GM18861 (cell line): ENCODE data around the gene OAS3.
"Not testable (repeated sequence)": the region's sequence is repeated elsewhere in the genome, so short reads cannot be mapped to it uniquely, and the experiment has no call there.

Experiments used
- ATAC-seq: cut with Tn5 transposase; IDR thresholded peaks from one replicate; pipeline ENCODE4 v1.9.1; 2021; ENCODE audit not compliant: unreplicated experiment

OAS3 gene

DNA sequence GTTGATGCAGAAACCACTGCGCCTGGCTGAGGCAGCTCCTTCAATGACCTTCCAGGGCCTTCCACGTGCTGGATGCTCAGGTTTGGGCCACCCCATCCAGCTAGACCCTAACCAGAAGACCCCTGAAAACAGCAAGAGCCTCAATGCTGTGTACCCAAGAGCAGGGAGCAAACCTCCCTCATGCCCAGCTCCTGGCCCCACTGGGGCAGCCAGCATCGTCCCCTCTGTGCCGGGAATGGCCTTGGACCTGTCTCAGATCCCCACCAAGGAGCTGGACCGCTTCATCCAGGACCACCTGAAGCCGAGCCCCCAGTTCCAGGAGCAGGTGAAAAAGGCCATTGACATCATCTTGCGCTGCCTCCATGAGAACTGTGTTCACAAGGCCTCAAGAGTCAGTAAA is 10.5 kb downstream of the OAS3 start:
- ATAC-seq = no peak

DNA sequence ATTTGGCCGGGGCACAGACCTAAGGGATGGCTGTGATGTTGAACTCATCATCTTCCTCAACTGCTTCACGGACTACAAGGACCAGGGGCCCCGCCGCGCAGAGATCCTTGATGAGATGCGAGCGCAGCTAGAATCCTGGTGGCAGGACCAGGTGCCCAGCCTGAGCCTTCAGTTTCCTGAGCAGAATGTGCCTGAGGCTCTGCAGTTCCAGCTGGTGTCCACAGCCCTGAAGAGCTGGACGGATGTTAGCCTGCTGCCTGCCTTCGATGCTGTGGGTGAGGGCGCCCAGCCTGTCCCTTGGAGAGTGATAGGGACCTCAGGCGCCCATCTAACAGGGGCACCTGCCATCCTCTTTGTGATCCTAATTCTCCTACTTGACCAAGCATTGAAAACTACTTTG is 12.4 kb downstream of the OAS3 start:
- no peak for ATAC-seq

DNA sequence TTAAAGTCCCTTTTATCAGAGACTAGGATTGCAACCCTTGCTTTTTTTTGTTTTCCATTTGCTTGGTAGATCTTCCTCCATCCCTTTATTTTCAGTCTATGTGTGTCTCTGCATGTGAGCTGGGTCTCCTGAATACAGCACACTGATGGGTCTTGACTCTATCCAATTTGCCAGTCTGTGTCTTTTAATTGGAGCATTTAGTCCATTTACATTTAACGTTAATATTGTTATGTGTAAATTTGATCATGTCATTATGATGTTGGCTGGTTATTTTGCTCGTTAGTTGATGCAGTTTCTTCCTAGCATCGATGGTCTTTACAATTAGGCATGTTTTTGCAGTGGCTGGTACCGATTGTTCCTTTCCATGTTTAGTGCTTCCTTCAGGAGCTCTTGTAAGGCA is 18.9 kb downstream of the OAS3 start:
- ATAC-seq = not testable (repeated sequence)

DNA sequence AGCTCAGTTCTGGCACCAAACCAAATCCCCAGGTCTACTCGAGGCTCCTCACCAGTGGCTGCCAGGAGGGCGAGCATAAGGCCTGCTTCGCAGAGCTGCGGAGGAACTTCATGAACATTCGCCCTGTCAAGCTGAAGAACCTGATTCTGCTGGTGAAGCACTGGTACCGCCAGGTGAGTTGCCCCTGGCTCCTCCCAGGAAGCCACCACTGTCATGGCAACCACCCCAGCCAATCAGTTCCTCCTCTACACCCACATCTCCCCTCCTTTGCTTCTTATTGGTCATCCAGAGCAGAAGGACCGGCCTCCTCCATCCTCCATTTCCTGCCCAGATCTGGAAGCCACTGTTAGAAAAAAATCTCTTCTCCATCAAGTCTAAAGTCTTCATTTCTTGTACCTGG is 22.8 kb downstream of the OAS3 start:
- no peak for ATAC-seq

DNA sequence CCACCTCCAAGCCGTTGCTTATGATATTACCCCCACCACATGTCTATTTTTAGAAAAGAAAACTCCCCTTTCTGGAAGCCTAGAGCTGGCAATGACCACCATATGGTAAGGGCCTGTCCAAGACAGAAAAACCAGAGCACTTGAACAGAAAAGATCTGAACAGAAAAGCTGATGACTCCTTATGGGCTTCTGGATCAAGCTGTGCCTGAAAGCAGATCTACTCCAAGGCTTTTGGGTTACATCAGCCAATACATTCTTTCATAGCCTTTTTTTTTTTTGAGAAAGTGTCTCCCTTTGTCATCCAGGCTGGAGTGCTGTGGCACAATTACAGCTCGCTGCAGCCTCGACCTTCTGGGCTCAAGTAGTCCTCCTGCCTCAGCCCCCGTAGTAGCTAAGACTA is 23.3 kb downstream of the OAS3 start:
- ATAC-seq = no peak

DNA sequence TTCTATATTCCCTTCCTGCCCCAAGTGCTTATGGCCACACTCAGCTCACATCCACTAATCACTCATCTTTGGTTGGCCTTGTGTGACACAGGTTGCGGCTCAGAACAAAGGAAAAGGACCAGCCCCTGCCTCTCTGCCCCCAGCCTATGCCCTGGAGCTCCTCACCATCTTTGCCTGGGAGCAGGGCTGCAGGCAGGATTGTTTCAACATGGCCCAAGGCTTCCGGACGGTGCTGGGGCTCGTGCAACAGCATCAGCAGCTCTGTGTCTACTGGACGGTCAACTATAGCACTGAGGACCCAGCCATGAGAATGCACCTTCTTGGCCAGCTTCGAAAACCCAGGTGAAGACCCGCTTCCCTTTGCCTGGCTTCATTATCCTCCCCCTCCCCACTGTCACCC is 24.3 kb downstream of the OAS3 start:
- no peak for ATAC-seq

DNA sequence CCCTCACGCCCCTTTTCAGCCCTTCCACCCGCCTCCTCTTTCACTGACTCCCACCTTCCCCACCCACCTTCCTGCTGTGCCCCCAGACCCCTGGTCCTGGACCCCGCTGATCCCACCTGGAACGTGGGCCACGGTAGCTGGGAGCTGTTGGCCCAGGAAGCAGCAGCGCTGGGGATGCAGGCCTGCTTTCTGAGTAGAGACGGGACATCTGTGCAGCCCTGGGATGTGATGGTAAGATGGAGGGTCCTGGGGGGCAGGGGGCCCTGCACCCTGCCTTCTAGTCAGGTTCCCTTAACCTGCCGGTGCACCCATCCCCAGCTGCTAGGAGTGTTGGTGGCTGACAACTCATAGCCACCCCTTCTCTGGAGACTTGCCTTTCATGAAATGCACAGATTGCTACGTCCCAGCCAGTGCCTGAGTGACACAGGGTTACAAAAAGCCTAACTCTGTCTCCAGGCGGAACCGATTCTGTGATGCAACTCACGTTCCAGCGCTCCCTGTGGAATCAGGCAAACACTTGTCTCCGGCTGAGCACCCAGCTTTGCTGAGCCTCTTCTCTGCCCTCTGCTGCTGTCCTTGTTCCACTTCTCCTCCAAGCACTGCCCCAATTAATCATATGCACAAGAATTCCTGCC is 25.1 kb downstream of the OAS3 start:
- ATAC-seq = no peak

DNA sequence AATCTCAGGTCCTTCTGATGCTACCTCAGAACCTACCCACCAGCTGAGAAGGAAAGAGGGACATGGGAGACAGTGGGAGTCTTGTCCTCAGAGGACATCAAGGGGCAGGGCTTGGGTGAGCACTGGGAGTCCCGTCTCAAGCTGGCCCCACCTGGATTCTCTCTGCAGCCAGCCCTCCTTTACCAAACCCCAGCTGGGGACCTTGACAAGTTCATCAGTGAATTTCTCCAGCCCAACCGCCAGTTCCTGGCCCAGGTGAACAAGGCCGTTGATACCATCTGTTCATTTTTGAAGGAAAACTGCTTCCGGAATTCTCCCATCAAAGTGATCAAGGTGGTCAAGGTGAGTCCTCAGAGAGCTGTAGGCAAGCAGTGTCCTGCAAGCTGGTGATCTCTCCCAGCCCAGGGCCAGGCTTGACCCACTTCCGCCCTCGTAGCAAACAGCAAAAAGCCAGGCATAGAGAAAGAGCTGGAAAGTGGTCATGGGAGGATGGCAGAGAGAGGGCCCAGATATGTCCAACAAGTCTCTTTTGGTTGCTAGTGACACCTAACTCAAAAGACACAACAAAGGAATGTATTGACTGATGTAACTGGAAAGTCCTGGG is 25.9 kb downstream of the OAS3 start:
- ATAC-seq = no peak

DNA sequence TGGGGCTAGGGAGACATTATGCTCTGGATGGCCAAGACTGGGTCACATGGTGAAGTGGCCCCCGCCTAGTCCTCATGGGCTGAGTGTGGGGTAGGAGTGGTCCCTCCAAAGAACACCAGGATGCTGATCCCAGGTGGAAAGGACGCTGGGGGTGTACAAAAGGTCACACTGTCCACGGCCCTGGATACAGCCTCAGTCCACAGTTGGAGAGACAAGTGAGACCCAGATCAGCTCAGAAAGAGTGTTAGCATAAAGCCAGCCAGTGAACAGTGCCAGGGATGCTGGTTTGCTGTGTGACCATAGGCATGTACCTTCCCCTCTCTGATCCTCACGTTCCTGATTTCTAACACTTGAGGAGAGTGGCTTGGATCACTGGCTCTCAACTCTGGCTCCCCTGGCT is 26.6 kb downstream of the OAS3 start:
- no peak for ATAC-seq

DNA sequence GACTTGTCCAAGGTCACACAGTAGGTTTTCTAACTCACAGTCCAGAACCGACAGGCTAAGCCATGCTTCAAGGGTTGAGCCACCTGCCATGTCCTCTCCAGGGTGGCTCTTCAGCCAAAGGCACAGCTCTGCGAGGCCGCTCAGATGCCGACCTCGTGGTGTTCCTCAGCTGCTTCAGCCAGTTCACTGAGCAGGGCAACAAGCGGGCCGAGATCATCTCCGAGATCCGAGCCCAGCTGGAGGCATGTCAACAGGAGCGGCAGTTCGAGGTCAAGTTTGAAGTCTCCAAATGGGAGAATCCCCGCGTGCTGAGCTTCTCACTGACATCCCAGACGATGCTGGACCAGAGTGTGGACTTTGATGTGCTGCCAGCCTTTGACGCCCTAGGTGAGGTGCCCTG is 27.4 kb downstream of the OAS3 start:
- ATAC-seq = no peak

DNA sequence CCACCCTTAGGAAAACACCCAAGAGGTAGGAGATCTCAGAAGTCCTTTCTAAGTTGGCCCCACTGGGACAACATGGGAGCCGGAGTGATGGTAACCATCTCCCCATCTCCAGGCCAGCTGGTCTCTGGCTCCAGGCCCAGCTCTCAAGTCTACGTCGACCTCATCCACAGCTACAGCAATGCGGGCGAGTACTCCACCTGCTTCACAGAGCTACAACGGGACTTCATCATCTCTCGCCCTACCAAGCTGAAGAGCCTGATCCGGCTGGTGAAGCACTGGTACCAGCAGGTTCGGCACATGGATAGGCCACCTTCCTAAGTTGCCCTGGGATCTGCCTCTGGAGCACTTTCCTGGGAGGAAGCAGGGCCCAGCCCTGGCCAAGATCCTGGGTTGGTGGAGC is 29.0 kb downstream of the OAS3 start:
- ATAC-seq = no peak

DNA sequence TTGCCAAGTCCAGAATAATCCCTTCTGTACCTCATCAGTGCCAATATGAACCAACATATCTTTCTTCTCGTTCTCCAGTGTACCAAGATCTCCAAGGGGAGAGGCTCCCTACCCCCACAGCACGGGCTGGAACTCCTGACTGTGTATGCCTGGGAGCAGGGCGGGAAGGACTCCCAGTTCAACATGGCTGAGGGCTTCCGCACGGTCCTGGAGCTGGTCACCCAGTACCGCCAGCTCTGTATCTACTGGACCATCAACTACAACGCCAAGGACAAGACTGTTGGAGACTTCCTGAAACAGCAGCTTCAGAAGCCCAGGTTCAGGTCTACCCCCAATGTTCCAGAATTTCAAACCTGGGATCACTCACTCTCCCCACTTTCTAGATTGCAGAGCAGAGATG is 29.6 kb downstream of the OAS3 start:
- no peak for ATAC-seq

DNA sequence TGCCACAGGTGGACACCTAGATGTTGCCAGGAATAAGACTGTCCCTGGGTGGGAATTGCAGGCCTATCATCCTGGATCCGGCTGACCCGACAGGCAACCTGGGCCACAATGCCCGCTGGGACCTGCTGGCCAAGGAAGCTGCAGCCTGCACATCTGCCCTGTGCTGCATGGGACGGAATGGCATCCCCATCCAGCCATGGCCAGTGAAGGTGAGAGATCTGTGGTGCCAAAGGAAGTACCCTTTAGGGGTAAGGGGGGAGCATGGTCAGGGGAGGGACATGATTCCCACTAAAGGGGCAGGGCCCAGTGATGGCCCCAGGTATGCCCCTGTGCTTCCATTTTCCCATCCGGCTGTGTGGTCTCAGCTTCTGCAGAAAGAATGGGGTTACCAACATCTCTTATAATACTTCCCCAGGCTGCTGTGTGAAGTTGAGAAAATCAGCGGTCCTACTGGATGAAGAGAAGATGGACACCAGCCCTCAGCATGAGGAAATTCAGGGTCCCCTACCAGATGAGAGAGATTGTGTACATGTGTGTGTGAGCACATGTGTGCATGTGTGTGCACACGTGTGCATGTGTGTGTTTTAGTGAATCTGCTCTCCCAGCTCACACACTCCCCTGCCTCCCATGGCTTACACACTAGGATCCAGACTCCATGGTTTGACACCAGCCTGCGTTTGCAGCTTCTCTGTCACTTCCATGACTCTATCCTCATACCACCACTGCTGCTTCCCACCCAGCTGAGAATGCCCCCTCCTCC is 31.5 kb downstream of the OAS3 start:
- ATAC-seq = no peak

DNA sequence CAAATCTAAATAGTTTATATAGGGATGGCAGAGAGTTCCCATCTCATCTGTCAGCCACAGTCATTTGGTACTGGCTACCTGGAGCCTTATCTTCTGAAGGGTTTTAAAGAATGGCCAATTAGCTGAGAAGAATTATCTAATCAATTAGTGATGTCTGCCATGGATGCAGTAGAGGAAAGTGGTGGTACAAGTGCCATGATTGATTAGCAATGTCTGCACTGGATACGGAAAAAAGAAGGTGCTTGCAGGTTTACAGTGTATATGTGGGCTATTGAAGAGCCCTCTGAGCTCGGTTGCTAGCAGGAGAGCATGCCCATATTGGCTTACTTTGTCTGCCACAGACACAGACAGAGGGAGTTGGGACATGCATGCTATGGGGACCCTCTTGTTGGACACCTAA is 32.1 kb downstream of the OAS3 start:
- no peak for ATAC-seq

DNA sequence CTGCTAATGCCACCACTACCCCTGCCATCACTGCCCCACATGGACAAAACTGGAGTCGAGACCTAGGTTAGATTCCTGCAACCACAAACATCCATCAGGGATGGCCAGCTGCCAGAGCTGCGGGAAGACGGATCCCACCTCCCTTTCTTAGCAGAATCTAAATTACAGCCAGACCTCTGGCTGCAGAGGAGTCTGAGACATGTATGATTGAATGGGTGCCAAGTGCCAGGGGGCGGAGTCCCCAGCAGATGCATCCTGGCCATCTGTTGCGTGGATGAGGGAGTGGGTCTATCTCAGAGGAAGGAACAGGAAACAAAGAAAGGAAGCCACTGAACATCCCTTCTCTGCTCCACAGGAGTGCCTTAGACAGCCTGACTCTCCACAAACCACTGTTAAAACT is 33.0 kb downstream of the OAS3 start:
- ATAC-seq = no peak

DNA sequence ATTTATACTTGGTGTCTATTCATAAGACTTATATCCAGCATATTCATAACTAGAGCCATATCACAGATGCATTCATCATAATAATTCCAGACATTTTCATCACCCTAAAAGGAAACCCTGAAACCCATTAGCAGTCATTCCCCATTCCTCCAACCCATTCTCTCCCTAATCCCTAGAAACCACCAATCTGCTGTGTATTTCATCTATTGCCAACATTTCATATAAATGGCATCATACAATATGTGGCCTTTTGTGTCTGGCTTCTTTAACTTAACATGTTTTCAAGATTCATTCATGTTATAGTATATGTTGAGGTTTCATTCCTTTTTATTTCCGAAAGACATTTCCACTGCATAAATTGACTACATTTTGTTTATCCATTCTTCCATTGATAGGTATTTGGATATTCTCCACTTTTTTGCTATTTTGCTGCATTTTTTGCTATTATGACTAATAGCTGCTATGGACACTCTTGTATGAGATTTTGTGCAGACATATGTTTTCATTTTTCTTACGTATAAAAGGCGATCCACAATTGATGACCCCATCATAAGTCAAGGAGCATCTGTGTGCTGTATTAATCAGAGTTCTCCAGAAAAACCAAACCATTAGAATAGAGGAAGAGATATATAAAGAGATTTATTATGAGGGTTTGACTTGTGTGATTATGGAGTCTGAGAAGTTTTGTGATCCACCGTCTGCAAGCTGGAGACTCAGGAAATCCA is 34.9 kb downstream of the OAS3 start:
- ATAC-seq = no peak

DNA sequence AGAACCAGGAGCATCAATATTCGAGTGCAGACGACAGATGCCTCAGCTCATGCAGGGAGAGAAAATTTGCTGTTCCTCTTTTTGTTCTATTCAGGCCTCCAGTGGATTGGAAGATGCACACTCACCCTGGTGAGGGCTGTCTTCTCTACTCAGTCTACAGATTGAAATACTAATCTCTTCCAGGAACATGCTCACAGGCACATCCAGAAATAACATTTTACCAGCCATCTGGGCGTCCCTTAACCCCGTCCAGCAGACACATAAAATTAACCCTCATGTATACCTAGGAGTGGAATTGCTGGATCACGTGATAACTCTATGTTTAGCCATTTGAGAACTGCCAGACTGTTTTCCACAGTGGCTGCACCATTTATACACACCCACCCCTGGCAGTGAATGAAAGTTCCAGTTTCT is 35.6 kb downstream of the OAS3 start:
- no peak for ATAC-seq

DNA sequence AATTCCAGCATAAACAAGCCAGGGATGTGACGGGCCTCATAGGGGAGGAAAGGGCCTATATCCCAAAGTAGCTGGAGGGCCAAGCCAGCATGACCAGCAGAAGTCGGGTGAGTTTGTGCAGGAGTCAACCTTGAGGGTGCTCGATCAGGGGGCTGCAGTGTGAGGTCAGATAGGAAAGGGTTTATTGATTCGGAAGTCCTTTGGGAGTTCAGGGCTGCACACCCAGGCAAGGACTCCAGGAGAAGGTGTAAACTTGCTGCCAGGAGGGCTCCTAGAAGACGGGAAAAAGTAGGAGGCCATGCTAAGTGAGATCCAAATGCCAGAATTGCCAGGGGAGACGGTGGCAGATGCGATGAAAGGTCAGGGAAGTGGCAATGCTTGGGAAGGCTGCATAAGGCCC is 36.6 kb downstream of the OAS3 start:
- no peak for ATAC-seq

DNA sequence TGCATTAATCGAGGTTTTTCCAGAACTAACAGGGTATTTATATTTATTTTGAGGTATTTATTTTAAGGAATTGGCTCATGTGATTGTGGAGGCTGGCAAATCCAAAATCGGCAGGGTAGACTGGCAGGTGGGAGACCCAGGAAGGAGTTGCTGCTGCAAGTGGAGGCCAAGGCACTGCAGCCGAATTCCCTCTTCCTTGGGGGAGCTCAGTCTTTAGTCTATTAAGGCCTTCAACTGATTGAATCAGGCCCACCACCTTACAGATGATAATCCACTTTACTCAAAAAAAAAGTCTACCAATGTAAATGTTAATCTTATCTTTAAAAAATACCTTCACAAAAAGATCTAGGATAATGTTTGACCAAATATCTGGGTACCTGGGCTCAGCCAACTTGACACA is 38.9 kb downstream of the OAS3 start:
- no peak for ATAC-seq

DNA sequence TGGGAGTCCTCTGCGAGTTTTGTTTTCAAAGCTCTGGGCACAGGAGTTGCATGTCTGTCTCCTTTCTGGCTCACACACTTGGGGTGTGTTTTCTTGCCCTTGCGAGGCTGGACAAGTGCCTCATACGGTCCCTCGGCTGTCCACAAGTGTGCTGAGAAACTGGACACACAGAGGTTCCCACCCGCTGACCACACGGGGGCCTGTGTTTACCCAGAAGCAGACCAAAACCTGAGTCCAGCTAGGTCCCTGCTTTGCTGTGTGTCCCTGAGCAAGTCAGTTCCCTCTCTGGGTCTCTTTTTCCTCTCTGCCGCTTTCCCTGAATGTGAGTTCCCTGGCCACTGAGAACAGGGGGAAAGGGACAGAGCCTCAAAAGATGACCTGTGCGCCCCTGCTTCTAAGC is 39.4 kb downstream of the OAS3 start:
- ATAC-seq = no peak

DNA sequence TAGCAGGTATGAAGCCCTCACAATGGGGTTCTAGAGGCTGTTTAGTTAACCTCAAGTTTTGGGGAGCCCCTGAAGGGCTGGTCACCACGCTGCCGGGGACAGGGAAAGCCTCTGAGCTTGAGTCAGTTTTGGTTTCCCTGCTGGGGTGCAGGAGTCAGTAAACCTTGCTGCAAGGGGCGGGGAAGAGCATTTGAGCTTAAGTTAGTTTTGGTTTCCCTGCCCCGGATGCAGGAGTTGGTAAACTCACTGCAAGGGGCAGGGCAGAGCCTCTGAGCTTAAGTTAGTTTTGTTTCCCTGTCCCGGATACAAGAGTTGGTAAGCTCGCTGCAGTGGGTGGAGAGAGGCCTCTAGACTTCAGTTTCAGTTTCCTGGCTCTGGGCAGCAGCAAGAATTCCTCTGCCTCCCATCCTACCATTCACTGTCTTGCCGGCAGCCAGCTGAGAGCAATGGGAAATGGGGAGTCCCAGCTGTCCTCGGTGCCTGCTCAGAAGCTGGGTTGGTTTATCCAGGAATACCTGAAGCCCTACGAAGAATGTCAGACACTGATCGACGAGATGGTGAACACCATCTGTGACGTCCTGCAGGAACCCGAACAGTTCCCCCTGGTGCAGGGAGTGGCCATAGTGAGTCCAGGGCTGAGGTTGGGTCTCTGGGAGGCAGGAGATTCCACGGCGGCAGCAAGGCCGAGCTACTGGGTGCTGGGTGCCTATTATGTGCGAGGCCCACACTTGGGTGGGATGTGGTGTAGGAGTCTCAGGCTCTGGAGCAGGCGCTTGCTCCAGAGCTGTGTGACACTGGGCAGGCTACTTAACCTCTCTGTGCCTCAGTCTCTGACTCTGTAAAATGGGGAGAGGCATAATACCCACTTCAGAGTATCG is 40.1 kb downstream of the OAS3 start, which contains the start of gene OAS2:
TSS of gene OAS2 (plus strand) at position 357 of the 878 bp plus-strand sequence. CDS start at position 447, 90 bp downstream.
- ATAC-seq = peak; percentile 89
